Amniotic stem cell (primary cell): Measurements from ENCODE around the gene C12orf75.
"Not testable (repeated sequence)": the region's sequence is repeated elsewhere in the genome, so short reads cannot be mapped to it uniquely, and the experiment has no call there.

Experiments used
- DNase-seq: peaks from one replicate; lab custom pipeline; 2025; lab: John Stamatoyannopoulos, UW

Gene C12orf75

GRCh38 chr12:105310476-105311085, 19.9 kb upstream of the C12orf75 start:
- DNase-seq = not testable (repeated sequence)

- not testable (repeated sequence) for DNase-seq
These were observed 18.6 kb upstream of the C12orf75 start for GRCh38 chr12:105311936-105312335.

GRCh38 chr12:105313755-105314154, 16.7 kb upstream of the C12orf75 start:
- not testable (repeated sequence) for DNase-seq

- DNase-seq = no peak
These were observed 15.4 kb upstream of the C12orf75 start for GRCh38 chr12:105315130-105315529.

- no peak for DNase-seq
These were observed 14.8 kb upstream of the C12orf75 start for GRCh38 chr12:105315726-105316125.

- DNase-seq = no peak
These were observed 13.3 kb upstream of the C12orf75 start for GRCh38 chr12:105316931-105317852.

DNA sequence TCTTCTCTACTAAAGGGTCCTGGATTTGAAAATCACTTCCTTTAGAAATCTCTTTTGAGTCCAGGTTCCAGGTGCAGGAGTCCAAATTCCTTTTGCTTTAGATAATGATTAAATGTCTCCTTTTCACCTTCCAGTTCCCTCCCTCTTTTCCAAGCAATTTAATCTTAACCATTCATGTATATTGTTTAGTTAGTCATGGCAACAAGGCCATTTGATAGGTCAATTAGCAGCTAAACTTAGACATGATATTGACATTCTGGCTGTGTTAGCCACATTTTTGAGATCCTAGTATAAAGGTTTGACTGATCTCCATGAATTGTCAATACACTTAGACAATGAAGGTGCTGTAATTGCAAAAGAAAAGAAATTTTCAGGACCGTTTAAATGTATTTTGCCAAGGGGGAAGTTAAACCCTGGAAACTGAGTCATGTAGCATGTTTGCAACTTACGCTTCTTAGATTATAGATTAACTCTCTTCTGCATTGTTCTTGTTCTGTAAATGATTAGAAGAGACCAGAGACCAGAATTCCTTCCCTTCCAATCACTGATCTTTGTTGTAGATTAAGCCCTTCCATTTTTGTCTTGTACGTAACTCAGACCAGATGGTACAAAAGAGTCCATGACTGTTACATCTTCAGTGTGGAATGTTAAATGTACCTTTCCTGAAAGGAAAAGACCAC, 12.4 kb upstream of the C12orf75 start:
- DNase-seq = no peak

DNA sequence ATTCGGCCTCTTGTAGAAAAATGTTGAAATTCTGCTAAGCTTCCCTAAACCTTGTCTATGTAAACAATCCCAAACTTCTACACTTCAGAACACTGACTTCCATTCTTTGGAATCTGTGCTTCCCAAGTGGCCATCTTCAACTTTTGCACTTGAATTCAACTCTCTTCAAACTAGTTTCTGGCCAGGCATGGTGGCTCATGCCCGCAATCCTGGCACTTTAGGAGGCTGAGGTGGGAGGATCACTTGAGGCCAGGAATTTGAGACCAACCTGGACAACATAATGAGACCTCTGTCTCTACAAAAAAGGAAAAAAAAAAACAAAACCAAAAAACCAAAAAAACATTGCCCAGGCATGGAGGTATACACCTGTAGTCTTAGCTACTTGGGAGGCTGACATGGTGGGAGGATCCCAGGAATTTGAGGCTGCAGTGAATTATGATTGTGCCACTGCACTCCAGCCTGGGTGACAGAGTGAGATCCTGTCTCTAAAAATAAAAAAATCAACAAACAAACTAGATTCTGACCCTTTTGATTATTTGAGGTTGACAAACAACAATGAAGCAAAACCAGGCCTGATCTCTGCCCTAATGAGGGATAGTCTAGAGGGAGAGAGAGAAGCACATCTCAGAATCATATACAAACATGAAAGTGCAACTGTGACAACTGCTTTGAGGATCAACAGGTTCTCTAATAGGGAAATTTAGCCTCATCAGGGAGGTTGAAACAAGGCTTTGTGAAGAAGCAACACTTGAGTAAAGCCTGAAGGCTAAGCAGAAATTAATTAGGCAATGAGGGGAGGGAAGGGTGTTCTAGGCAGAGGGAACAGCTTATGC, 11.6 kb upstream of the C12orf75 start:
- DNase-seq = no peak

GRCh38 chr12:105319691-105320209, 10.7 kb upstream of the C12orf75 start:
- DNase-seq = no peak

GRCh38 chr12:105321125-105321524, 9.4 kb upstream of the C12orf75 start:
- no peak for DNase-seq

DNA sequence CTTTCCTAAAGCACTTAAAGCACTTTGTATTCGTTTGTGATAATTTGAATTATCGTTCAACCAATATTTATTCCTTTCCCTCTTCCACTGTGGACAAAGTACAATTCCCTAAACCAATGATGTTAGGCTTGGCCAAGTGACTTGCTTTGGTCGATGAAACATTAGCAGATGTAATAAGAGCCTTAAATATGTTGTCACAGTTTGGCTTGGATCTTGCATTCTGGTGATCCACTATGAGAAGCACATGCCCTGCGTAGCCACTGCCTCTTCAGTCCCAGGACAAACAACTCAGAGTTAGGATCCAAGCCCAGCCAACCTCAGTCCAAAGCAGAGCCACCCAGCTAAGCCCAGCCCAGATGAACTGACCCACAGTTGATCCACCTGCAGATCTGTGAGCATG, 8.4 kb upstream of the C12orf75 start:
- DNase-seq = peak; percentile 53

GRCh38 chr12:105324704-105325103, 5.8 kb upstream of the C12orf75 start:
- DNase-seq = no peak

DNA sequence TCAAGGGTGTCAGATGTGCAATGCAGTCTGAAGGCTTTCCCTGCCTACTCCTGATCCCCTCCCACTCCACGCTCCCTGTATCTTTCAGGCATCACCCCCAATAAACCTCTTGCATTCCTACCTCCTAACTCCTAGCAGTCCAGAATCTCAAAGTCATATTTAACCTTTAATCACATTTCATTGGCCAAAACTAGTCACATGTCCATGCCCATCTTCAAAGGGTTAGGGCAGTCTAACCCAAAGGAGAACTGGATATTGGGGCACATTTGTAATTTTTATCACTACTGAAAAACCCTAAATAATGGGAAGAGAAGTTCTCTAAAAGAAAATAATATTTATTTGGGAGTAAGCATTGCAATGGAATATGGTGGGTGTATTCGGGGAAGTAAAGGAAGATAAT, 5.4 kb upstream of the C12orf75 start:
- no peak for DNase-seq

GRCh38 chr12:105329926-105330282, 587 bp upstream of the C12orf75 start:
- DNase-seq = no peak

DNA sequence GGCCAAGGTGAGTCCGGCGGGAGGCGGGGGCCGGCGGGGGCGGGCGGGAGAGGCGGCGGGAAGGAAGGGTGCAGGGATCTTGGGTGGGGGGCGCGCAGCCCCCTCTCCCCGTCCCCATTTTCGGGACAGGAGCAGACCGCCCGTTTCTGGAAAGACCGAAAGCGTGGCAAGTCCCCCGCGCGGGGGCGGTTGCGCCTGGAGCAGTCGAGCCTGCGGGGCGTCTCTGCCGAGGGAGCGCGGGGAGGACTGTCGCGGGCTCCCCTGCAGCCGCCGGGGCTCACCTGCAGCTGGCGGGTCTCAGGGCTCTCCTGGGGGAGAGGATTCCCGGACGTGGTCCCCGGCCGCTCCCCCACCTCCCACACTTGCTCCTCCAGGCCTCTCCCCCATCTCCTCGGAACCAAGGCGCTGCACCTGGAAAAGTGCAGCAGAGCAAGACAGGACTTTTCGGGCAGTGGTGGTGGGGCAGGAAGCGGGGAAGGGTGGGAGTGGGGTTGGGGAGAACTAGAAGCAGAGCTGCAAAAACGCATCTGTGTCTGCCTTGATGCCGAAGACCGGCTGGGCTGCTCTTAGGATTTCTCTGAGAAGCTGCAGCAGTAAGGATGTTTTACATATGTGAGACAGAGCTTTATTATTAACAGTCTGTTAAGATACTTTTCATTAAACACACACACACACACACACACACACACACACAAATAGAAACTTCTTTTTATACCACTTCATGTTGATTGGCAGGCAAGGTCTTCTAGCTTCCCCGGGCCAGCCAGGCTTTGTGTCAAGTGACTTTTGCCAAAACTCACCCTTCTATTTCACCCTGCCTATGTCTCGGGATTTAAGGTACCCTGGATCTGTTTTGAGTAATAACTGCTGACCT, 677 bp downstream of the C12orf75 start:
- DNase-seq = no peak

DNA sequence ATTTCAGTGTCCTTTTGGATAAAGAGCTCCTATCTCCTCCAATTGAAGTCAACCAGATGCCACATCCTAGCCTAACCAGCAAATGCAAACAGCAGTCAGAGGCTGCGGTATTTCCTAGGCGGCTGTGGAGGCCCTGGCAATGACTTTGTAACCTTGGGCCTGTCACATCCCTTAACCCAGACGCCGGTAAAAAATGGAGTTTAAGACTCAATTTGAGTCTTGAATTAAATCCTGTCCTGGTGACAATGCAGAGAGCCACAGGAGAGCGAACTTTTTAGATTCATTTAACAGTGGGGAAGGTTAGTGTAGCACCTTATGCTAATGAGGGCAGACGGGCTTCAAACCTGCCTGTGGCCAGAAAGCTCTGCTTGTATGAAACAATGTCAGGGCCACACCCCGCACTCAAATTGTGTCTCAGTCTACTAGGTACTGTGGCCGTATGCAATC, 1.3 kb downstream of the C12orf75 start:
- DNase-seq = no peak

GRCh38 chr12:105332286-105332685, 1.8 kb downstream of the C12orf75 start:
- DNase-seq = not testable (repeated sequence)

DNA sequence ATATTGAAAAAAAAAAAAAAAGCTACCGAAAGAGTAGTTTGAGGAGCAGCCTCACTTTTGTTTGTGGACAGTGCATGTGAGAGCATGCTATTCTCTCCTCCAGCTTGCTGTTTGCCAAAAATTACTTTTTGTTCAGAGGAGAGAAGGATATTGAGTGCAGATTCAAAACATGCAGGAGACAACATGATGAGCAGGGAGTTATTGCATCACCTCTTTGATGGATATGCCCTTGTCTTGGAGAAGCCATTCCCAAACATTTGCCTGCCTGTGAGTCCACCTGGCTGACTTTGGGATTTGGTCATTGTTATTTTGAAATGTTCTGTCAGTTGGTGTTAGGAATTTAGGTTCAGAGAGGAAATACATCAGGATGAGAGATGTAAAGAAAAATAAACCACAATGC, 2.4 kb downstream of the C12orf75 start:
- DNase-seq = no peak

- DNase-seq = no peak
These were observed 3.5 kb downstream of the C12orf75 start for GRCh38 chr12:105334001-105334400.

DNA sequence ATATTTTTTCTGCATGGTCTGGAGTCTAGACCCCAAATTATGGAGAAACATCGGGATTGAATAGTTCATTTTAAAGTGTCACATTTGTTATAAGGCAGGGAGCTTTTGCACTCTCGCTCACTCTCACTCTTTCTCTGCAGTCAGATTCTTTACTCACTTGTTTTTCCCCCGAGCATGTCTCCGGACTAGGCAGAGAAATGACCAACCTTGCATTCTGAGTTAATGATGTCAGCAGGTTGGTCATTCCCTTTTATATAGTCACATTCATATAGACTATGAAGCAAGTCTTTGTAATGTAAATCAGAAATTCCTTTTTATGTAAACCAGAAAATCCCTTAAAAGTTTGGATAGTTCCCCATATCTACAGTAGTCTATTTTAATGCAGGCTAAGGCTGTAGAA, 4.1 kb downstream of the C12orf75 start:
- DNase-seq = peak; percentile 59

- DNase-seq = no peak
These were observed 5.4 kb downstream of the C12orf75 start for GRCh38 chr12:105335856-105336255.
